ENCODE data around the gene ELF1.
"Not testable (repeated sequence)": the region's sequence is repeated elsewhere in the genome, so short reads cannot be mapped to it uniquely, and the experiment has no call there.

Gene ELF1

DNA sequence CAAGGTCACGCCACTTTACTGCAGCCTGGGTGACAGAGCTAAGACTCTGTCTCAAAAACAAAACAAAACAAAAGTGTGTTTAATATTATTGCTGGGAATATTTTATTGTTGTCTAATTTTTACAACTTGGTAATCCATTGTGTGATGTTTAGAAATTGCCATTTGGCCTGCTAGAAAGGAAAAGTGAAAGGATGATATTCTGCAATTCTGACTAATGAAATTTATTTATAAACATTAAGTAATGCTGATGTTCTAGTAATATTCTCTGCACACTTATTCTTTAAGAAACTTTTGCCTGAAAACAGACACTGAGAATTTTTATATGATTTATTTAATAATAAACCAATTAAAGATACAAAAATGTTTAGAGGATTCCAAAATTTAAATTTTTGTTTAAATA is 87.4 kb downstream of the ELF1 start:
- DNase-seq, result no peak

DNA sequence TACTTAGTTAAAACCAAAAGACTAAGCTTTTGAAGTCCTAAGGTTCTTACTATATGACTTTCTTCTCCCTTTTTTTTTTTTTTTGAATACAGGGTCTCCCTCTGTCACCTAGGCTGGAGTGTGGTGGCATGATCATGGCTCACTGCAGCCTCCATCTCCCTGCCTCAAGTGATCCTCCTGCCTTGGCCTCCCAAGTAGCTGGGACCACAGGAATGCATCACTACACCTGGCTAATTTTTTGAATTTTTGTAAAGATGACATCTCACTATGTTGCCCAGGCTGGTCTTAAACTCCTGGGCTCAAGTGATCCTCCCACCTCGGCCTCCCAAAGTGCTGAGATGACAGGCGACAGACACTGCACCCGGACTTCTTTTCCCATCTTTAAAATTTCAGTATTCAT is 89.2 kb downstream of the ELF1 start:
- DNase-seq, result not testable (repeated sequence)

GRCh38 chr13:40928980-40929379 is 90.1 kb downstream of the ELF1 start:
- no peak for DNase-seq

GRCh38 chr13:40927929-40928328 is 91.2 kb downstream of the ELF1 start:
- peak; percentile 11 to 81 for DNase-seq

- no peak for DNase-seq
Observed at GRCh38 chr13:40923867-40924266, 95.2 kb downstream of the ELF1 start.

DNA sequence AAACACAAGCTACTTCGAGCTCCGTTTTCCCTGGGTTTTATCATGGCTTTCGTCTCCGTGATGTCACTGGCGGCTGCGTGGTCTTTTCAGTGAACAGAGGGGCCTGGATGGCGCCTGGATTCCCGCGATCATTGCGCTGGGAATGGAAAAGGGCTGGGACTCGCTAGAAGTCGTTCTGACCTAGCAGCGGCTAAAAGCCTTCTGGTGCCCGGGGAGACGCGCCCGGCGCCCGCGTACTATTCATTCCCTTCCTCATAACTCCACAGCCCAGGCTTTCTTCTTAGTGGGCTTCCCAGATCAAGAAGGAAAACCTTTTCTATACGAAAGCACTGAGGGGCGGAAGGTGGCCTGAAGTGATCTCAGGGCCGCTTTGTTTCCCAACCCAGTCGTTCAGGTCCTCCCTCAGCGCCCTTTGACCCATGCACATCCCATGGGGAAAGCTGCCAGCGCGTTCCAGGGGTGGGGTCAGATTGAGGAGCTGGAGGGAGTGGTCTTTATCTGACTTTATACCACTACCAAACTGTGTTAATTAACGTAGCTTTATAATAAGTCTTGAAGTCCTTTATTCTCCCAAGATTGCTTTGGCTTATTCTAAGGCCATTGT is 96.6 kb downstream of the ELF1 start:
- DNase-seq, result peak in 1 of 2 experiments; percentile 2

DNA sequence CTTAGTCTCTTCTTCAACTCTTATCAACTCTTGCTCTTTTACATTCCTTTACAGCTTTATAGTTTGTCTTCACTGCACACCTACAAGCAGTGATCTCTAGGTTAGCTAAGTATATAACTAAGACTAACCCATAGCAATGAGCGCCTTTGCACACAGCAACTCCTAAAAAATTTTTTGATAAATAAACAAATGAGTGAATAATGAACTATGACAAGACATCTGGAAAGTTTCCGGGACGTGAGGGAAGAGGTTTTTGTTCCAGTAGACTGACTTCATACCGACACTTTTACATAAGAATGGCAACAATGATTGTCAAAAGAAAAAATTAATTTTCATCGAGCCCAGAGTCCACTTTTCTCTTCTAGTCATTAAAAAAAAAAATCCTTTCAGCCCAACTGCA is 98.3 kb downstream of the ELF1 start:
- DNase-seq, result peak in 1 of 2 experiments; percentile 25

GRCh38 chr13:40919901-40920300 is 99.2 kb downstream of the ELF1 start:
- not testable (repeated sequence) for DNase-seq

DNA sequence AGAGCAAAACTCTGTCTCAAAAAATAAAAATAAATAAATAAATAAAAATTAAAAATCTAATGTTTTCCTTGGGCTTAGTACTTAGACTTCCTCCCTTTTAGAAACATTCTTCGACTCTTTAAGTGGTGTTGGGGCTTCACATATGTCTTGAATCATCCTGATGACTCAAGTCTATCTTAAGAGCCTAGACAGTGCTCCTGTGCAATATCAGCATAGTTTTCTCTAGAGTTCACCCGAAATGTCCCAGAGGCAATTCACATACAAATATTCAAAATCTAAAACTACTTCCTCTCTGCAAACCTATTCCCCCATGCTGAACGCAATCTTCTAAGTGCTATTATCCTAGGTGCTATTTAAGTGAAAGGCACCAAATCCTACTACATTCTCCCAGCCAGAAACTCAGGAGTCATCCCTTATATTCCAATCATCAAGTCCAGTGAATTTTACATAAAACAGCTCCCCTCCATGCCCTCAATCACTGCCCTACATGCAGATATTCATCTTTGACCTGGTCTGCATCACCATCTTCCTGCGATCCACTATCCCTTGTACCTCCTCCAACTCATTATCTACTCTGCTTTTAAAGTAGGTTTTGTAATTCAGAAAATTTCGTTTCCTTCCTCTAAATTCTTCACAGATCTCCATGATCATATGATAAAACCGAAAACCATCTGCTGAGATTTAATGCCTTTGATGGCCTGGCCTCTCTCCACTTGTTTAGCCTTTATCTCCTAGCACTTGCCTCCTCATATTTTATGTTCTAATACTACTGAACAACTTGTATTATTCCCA is 102.7 kb downstream of the ELF1 start:
- DNase-seq, result no peak

DNA sequence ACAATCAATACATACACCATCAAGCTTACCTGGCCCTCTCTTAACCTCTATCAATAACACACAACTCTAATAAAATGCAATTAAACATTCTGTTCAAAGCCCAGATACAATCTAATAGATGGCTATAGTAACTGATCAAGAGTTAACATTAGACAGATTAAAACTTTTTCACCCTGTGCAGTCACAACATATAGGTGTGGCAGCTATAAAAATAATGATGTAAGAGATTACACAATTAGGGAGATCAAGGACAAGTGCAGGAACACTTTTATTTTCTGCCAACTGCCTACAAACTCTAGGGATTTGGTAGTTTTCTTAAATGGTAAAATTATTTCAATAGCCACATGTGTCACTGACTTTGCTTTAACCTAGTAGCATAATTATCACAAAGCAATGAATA is 104.3 kb downstream of the ELF1 start:
- DNase-seq, result not testable (repeated sequence)

- no peak for DNase-seq
Observed at GRCh38 chr13:40911341-40911740, 107.8 kb downstream of the ELF1 start.

- DNase-seq, result no peak
Observed at GRCh38 chr13:40910324-40911050, 108.6 kb downstream of the ELF1 start.

- DNase-seq, result not testable (repeated sequence)
Observed at GRCh38 chr13:40909541-40910200, 109.4 kb downstream of the ELF1 start.

GRCh38 chr13:40908546-40908945 is 110.6 kb downstream of the ELF1 start:
- DNase-seq, result no peak

- not testable (repeated sequence) for DNase-seq
Observed at GRCh38 chr13:40901032-40901431, 118.1 kb downstream of the ELF1 start.

DNA sequence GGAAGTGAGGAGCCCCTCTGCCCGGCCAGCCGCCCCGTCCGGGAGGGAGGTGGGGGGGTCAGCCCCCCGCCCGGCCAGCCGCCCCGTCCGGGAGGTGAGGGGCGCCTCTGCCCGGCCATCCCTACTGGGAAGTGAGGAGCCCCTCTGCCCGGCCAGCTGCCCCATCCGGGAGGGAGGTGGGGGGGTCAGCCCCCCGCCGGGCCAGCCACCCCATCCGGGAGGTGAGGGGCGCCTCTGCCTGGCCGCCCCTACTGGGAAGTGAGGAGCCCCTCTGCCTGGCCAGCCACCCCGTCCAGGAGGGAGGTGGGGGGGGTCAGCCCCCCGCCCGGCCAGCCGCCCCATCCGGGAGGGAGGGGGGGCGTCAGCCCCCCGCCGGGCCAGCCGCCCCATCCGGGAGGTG is 118.5 kb downstream of the ELF1 start:
- DNase-seq, result not testable (repeated sequence)

DNA sequence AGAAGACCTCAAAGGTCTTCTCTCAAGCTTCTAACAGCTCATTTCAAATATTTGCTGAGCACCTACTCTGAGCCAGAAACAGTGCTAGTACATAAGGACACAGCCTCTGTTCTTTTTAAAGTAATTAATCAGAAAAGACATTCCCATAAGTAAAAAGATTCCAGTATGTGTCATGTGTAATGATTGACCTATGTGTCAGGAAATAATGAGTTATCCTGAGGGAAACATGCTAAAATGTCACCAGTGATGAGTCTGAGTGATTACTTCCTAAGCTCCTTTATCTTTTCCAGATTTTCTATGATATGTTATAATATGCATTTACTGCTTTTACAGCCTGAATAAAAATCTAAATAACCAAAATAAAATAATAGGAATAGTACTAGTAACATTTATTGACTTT is 122.1 kb downstream of the ELF1 start:
- no peak for DNase-seq

- DNase-seq, result peak; percentile 79
Observed at GRCh38 chr13:40895227-40896184, 123.6 kb downstream of the ELF1 start.

DNA sequence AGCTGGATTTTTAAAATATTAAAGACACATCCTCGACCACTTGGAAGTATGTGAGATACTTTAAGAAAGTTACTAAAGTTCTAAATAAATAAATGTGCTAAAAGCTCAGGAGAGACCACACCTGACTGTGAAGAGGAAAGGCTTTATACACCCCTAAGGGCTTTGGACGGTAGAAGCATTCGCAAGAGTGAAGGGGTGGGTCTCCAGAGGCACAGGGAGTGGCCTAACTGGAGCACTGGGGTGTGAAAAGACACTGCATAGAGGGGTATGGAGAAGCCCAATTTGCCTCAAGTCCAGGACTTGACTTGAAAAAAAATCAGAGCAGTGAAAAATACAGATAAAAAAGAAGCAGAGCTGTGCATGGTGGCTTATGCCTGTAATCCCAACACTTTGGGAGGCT is 125.5 kb downstream of the ELF1 start:
- DNase-seq, result not testable (repeated sequence)

GRCh38 chr13:40886017-40886416 is 133.1 kb downstream of the ELF1 start:
- DNase-seq, result no peak

DNA sequence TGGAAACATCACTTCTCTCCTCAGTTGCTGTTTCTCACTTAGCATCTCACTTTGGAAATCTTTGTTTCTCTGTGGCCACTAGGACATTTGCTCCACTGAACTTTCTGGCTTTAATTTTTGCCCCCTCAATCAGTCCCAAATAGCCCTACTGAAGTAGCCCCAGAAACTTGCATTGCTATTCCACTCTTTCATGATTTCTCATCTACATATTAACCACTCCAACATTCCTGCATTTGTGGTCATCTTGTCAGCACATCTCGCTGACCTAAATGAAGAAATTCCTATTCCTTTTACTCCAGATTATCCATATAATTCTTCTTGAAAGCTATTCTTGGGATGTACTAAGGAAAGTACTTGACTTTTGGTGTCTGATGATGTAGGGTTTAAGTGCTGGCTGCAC is 134.9 kb downstream of the ELF1 start:
- DNase-seq, result not testable (repeated sequence)
